Common myeloid progenitor, CD34-positive (primary cell): ENCODE data around the gene OTOP2.
A peak's percentile ranks its signal among the peaks of the same experiment; 100 is the strongest.

ENCODE experiments used
- CTCF ChIA-PET: fragments of 350-600 bp; sonication (Branson Sonifier 250); formaldehyde crosslinking; loops from one replicate; lab custom pipeline; 2021; ENCODE audit warnings: antibody characterized with exemption; lab: Charles Lee
- POLR2A ChIA-PET: fragments of 350-600 bp; sonication (Branson Sonifier 250); formaldehyde crosslinking; loops from one replicate; lab custom pipeline; 2021; ENCODE audit warnings: antibody characterized with exemption; lab: Charles Lee
- DNase-seq, 3 donors: peaks; one replicate each; pipeline versions ENCODE4 v3.0.0 to v3.0.0-alpha.2; 2013
- H3K27ac ChIP-seq, 2 experiments: 1 replicate in 1 of 2; 2 replicates in 1 of 2; pipeline ENCODE4 v1.7.0; 2013; ENCODE audit warnings: inconsistent platforms in 2 of 2, low read length in 2 of 2, mild to moderate bottlenecking in 2 of 2, low read depth in 1 of 2, moderate library complexity in 1 of 2; ENCODE audit not compliant: severe bottlenecking in 2 of 2, insufficient read depth in 1 of 2, poor library complexity in 1 of 2
- H3K27me3 ChIP-seq, 5 experiments: replicated peaks in 2 of 5; 1 replicate in 3 of 5; 2 replicates in 2 of 5; pipeline versions ENCODE4 v1.6.1 to v1.7.0; 2013; ENCODE audit warnings: low read length in 4 of 5, mild to moderate bottlenecking in 2 of 5, moderate library complexity in 2 of 5, inconsistent platforms in 1 of 5; ENCODE audit not compliant: insufficient read depth in 5 of 5, control insufficient read depth in 4 of 5
- H3K36me3 ChIP-seq, 4 experiments: 1 replicate in 2 of 4; 2 replicates in 2 of 4; pipeline versions ENCODE4 v1.6.1 to v1.7.0; 2013; ENCODE audit warnings: low read length in 3 of 4, control low read depth in 1 of 4, mild to moderate bottlenecking in 1 of 4; ENCODE audit not compliant: control insufficient read depth in 4 of 4, insufficient read depth in 4 of 4
- H3K4me1 ChIP-seq, 4 experiments: 1 replicate in 3 of 4; 2 replicates in 1 of 4; pipeline versions ENCODE4 v1.6.1 to v1.7.1; 2013; ENCODE audit warnings: low read length in 3 of 4, mild to moderate bottlenecking in 3 of 4, control low read depth in 1 of 4, inconsistent platforms in 1 of 4, moderate library complexity in 1 of 4; ENCODE audit not compliant: control insufficient read depth in 4 of 4, insufficient read depth in 4 of 4; ENCODE audit errors: control extremely low read depth in 1 of 4
- H3K4me3 ChIP-seq, 7 experiments: 1 replicate in 4 of 7; 2 replicates in 3 of 7; pipeline versions ENCODE4 v1.5.1 to v1.7.0; 2013; ENCODE audit warnings: mild to moderate bottlenecking in 7 of 7, low read length in 6 of 7, moderate library complexity in 6 of 7, inconsistent platforms in 2 of 7, low read depth in 2 of 7, control low read depth in 1 of 7; ENCODE audit not compliant: insufficient read depth in 4 of 7, control insufficient read depth in 1 of 7; ENCODE audit errors: extremely low read depth in 1 of 7
- H3K9me3 ChIP-seq, 5 experiments: 1 replicate in 4 of 5; 2 replicates in 1 of 5; pipeline versions ENCODE4 v1.6.1 to v1.7.1; 2013; ENCODE audit warnings: low read length in 4 of 5, mild to moderate bottlenecking in 2 of 5, inconsistent platforms in 1 of 5, low read depth in 1 of 5, moderate library complexity in 1 of 5; ENCODE audit not compliant: control insufficient read depth in 4 of 5, insufficient read depth in 2 of 5; ENCODE audit errors: control extremely low read depth in 1 of 5
- WGBS: methylation state at CpG from one replicate; pipeline ENCODE4 v1.1.5; 2013; ENCODE audit not compliant: insufficient coverage; 5-methylcytosine and 5-hydroxymethylcytosine counted together

The OTOP2 gene

DNA sequence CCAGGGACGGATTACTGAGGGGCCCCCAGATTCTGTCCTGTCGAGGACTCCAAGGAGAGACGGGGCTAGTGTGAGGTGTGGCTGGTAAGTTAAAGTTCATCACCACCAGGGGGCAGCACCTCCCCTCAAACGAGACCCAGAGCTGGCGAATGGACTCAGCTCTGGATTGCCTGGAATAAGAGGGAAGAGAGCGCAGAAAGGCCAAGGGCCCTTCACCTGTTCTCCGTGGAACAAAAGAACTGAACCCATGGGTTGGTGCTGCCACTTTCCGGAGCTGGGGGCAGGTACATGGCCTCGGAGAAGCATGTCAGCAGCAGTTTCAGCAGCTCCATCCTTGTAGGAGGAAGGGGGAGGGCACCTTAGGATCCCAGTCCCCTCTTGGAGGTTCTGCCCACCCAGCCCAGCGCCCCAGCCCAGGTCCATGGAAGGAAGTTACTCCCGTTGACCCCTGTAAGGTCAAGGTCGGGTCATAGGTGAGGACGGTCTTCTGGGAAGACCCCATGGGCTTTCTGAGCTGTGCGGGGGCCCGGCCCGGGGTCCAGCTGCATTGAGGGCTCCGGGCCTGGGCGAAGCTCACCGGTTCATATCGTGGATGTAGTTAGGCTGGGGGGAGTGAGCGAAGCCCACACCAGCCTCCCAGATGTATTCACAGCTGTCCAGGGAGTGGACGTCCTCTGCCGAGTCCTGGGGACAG, 37.7 kb downstream of the OTOP2 start:
- H3K36me3 ChIP-seq: no peaks in the 10 kb centered on the region
- H3K4me3 ChIP-seq: no peak overlapping the region
- H3K27me3 ChIP-seq: peaks cover 0 to 4% (median 2%) of the 10 kb centered on the region in 5 experiments
- no peak overlapping the region for H3K27ac ChIP-seq
- ChIA-PET POLR2A (interaction anchor here (0.6 to 2.3 kb wide), 7 partner anchors 10 to 71 kb away, joined by 3 to 8 read pairs (median 3); partner anchors contain the start of gene MRPL58), CTCF (interaction anchor here (0.7 to 8.9 kb wide), 40 partner anchors 10 to 276 kb away, joined by 3 to 154 read pairs (median 6); partner anchors contain the start of genes CDR2L, HID1, MRPL58 and NT5C)
- WGBS: 62% methylated on average over 18 of the region's 23 CpGs
- H3K4me1 ChIP-seq: peaks cover 0 to 6% (median 3%) of the 10 kb centered on the region in 4 experiments
- peak; percentile 80 to 88 (median 81) for DNase-seq
- H3K9me3 ChIP-seq: no peaks in the 10 kb centered on the region

DNA sequence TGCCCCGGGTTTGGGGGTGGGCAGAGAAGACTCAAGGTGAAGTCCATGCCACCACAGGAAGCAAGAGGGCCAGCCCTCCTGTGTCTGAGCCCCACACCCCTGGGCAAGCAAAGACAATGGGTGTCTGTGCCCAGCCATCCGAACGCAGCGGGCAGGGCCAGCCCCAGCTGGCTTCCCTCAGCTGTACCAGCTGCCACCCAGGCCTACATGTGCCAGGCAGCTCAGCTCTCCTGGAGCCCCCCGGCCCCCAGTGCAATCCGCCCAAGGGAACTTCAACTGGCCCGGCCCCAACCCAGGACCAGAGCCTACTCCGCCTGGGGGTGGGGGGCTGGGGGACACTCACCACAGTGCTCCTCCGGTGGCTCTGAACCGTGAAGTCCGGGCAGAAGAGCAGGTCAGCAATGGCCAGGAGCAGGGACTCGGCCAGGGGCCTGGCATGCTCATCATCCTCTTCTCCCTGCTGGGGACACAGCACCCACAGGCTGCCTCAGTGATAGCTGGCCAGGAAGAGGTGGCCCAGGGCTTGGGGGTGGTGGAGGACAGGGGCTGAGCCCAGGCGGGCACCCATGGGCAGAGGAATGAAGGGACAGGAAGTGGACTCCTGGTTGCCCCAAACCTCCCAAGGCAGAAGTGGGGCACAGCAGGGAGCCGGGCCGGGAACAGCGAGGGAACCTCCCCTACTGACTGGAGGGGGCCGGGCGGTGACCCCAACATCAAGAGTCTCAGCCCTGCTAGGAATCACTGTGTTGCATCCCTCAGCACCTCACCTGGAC, 38.7 kb downstream of the OTOP2 start:
- H3K36me3 ChIP-seq: no peaks in the 10 kb centered on the region
- ChIA-PET CTCF (interaction anchor here (1.0 to 8.9 kb wide), 20 partner anchors 9 to 241 kb away, joined by 3 to 154 read pairs (median 7); partner anchors contain the start of genes HID1, MRPL58, OTOP2 and USH1G), POLR2A (interaction anchor here (1.0 to 2.3 kb wide), 2 partner anchors 50 to 70 kb away, joined by 3 to 8 read pairs; partner anchors contain the start of gene MRPL58)
- no peak overlapping the region for H3K27ac ChIP-seq
- no peak for DNase-seq
- H3K9me3 ChIP-seq: no peaks in the 10 kb centered on the region
- WGBS: 94% methylated on average over 11 of the region's 18 CpGs
- no peak overlapping the region for H3K4me3 ChIP-seq
- peaks cover 0 to 4% (median 2%) of the 10 kb centered on the region in 5 experiments for H3K27me3 ChIP-seq
- H3K4me1 ChIP-seq: peaks cover 0 to 6% (median 3%) of the 10 kb centered on the region in 4 experiments

DNA sequence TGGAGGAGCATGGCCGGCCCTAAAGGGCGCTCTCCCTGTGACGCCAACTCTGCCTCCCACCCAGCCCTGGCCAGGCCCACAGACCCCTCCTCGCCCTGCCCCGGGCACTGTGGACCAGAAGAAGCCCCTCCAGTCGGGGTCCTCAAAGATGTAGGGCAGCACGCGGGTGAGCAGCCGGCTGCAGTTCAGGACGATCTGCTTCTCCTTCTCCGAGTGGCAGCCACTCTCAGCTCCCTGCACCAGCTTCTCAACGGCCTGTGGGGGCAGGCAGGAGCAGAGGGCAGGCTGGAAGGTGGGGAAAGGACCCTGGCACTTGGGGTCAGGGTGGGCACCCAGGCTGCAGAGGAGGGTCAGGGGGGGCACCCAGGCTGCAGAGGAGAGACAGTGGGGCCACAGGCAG, 39.6 kb downstream of the OTOP2 start:
- CTCF ChIA-PET: interaction anchor here (1.0 to 8.9 kb wide), 5 partner anchors 8 to 151 kb away, joined by 3 to 154 read pairs (median 37); partner anchors contain the start of genes HID1, MRPL58 and USH1G
- Histone ChIP-seq H3K4me1 (peaks cover 0 to 6% (median 3%) of the 10 kb centered on the region in 4 experiments), H3K9me3 (no peaks in the 10 kb centered on the region), H3K27ac (no peak overlapping the region), H3K4me3 (no peak overlapping the region), H3K36me3 (no peaks in the 10 kb centered on the region), H3K27me3 (peaks cover 0 to 4% (median 2%) of the 10 kb centered on the region in 5 experiments)
- POLR2A ChIA-PET: interaction anchor here (1.0 kb wide), 1 partner anchor 49 kb away, joined by 3 read pairs; the partner anchor contains the start of gene MRPL58
- 84% methylated on average over 7 of the region's 12 CpGs for WGBS
- no peak for DNase-seq

DNA sequence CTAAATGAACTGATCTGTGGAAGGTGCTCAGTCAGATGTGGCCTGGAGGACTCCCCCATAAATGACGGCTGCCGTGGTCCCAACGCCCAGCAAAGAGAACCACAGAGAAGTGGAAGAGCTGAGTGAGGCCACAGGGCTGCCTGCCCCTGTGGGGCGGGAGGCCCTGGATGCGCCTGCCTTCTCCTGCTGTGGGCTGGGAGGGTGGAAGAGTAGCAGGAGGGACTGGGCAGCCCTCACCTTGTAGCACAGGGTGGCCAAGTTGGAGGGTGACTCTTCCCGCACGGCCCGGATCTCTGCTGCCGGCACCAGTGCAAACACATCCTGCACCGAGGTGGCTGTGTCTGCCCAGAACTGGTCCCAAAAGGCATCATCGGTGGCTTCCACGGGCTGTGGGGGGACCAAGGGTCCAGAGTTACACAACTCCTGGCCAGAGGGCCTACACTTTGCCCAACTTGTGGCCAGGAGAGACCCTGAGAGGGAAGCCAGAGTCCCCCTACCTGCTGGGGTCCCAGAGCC, 40.2 kb downstream of the OTOP2 start:
- ChIA-PET CTCF (interaction anchor here (1.1 to 8.9 kb wide), 3 partner anchors 8 to 150 kb away, joined by 3 to 154 read pairs (median 49); partner anchors contain the start of genes HID1 and MRPL58), POLR2A (interaction anchor here (1.0 kb wide), 1 partner anchor 48 kb away, joined by 3 read pairs; the partner anchor contains the start of gene MRPL58)
- H3K4me3 ChIP-seq: no peak overlapping the region
- H3K4me1 ChIP-seq: peaks cover 0 to 6% (median 3%) of the 10 kb centered on the region in 4 experiments
- H3K27me3 ChIP-seq: peaks cover 0 to 3% (median 2%) of the 10 kb centered on the region in 5 experiments
- 95% methylated on average over 12 of the region's 12 CpGs for WGBS
- no peak for DNase-seq
- no peaks in the 10 kb centered on the region for H3K36me3 ChIP-seq
- no peak overlapping the region for H3K27ac ChIP-seq
- H3K9me3 ChIP-seq: no peaks in the 10 kb centered on the region

DNA sequence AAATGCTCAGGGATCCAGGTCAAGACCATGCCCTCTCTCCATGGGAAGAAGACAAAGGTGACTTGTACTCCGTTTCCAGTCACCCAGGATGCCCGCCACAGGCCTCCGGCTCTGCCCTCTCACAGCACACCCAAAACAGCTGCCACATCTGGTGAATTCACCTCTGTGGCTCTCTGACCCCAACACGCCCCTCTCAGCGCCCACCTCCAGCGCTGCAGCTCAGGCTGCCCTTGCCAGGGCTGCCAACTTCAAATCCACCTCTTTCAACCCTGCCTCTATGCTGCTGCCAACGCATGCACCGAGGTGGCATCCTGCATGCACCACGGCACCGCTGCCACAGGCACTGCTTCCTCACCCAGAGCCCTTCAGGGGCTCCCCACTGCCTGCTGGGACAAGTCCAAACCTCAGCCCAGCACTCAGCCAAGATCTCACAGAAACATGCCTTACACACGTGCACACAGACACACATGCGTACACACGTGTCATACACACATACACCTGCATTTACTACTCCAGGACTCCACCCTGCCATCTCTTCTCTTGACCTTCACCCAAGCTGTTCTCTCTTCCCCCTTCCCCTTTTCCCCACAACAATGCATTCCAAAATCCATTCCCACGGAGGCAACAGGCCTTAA, 41.0 kb downstream of the OTOP2 start:
- H3K27ac ChIP-seq: no peak overlapping the region
- H3K4me3 ChIP-seq: no peak overlapping the region
- H3K9me3 ChIP-seq: no peaks in the 10 kb centered on the region
- CTCF ChIA-PET: interaction anchor here (6.6 to 8.9 kb wide), 2 partner anchors 7 to 45 kb away, joined by 49 to 154 read pairs; partner anchors contain the start of genes HID1 and MRPL58
- H3K4me1 ChIP-seq: peaks cover 0 to 6% (median 3%) of the 10 kb centered on the region in 4 experiments
- H3K27me3 ChIP-seq: peaks cover 0 to 3% (median 0%) of the 10 kb centered on the region in 5 experiments
- POLR2A ChIA-PET: no interaction called here
- no peak for DNase-seq
- H3K36me3 ChIP-seq: no peaks in the 10 kb centered on the region
- 83% methylated on average over 12 of the region's 14 CpGs for WGBS

DNA sequence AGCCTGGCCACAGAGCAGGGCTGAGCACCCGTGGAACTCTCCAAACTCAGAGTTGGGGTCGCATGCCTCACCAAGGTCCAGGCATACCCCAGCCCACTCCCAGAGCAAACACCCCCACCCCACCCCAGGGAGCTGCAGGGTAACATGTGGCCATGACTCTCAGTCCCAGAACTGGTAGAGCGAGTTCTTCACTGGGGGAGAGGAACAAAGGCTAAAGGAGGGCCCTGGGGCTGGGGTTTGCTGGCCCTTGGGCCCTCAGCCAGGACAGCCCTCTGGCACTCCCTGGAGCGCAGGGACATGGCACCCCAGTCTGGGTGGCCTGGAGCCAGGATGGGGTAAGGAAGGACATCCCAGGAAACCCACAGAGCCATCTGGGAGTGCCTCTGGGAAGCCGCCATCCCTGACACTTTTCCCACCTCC, 44.3 kb downstream of the OTOP2 start:
- Histone ChIP-seq H3K4me1 (peaks cover 0 to 14% (median 8%) of the 10 kb centered on the region in 4 experiments), H3K27me3 (peaks cover 0 to 30% (median 16%) of the 10 kb centered on the region in 5 experiments), H3K9me3 (no peaks in the 10 kb centered on the region), H3K27ac (no peak overlapping the region), H3K36me3 (no peaks in the 10 kb centered on the region), H3K4me3 (no peak overlapping the region)
- CTCF ChIA-PET: interaction anchor here (2.2 kb wide), 1 partner anchor 44 kb away, joined by 8 read pairs; the partner anchor contains the start of gene MRPL58
- POLR2A ChIA-PET: no interaction called here
- 100% methylated on average over 2 of the region's 5 CpGs for WGBS
- no peak for DNase-seq
